Hepatocyte (in vitro differentiated cells): Measurements from ENCODE around the gene PDE6C.

Experiments used
- CTCF ChIP-seq: fragments of 200-600 bp; sonication (generic); IDR thresholded peaks from 2 replicates; pipeline ENCODE4 v1.5.1; 2016; ENCODE audit warnings: antibody characterized with exemption, mild to moderate bottlenecking; ENCODE audit not compliant: poor library complexity
- EZH2 ChIP-seq: fragments of 200-600 bp; sonication (generic); IDR thresholded peaks from 2 replicates; pipeline ENCODE4 v1.6.1; 2016; ENCODE audit warnings: antibody characterized with exemption, mild to moderate bottlenecking, borderline replicate concordance

GRCh38 chr10:93701866-93702209, 89.5 kb downstream of the PDE6C start:
- TF ChIP-seq EZH2, result no peak
- TF ChIP-seq CTCF, result no peak
